H9 (cell line): ENCODE measurements around the gene TMEM171. TPM values are rescaled to one million over a fixed set of nuclear protein-coding genes. Genes with fewer than 3 reads are reported as not detected.

ENCODE experiments used
- DNase-seq: peaks from one replicate; pipeline ENCODE4 v3.0.0-alpha.2; 2017
- H2AFZ ChIP-seq: one replicate; pipeline ENCODE4 v1.6.1; 2013; ENCODE audit warnings: mild to moderate bottlenecking, low read length, control low read depth, moderate library complexity
- H2AK5ac ChIP-seq: 2 replicates; pipeline ENCODE4 v1.6.1; 2013; ENCODE audit warnings: low read length, control low read depth, mixed read lengths; ENCODE audit not compliant: insufficient read length
- H2BK120ac ChIP-seq: one replicate; pipeline ENCODE4 v1.6.1; 2013; ENCODE audit warnings: low read depth, mild to moderate bottlenecking, low read length, control low read depth, inconsistent platforms; ENCODE audit not compliant: poor library complexity, severe bottlenecking
- H2BK12ac ChIP-seq: 2 replicates; pipeline ENCODE4 v1.6.1; 2013; ENCODE audit warnings: low read length, control low read depth, mixed read lengths, low read depth; ENCODE audit not compliant: insufficient read length
- H2BK15ac ChIP-seq: 2 replicates; pipeline ENCODE4 v1.6.1; 2013; ENCODE audit warnings: low read depth, low read length, control low read depth
- H2BK20ac ChIP-seq: one replicate; pipeline ENCODE4 v1.6.1; 2013; ENCODE audit warnings: low read depth, mild to moderate bottlenecking, low read length, control low read depth, inconsistent platforms; ENCODE audit not compliant: poor library complexity, severe bottlenecking
- H2BK5ac ChIP-seq: 2 replicates; pipeline ENCODE4 v1.6.1; 2013; ENCODE audit warnings: low read length, control low read depth, mixed read lengths; ENCODE audit not compliant: insufficient read length
- H3K14ac ChIP-seq: 2 replicates; pipeline ENCODE4 v1.6.1; 2013; ENCODE audit warnings: low read length, control low read depth; ENCODE audit not compliant: insufficient read depth
- H3K18ac ChIP-seq: 2 replicates; pipeline ENCODE4 v1.6.1; 2013; ENCODE audit warnings: low read depth, mild to moderate bottlenecking, mixed read lengths, low read length, control low read depth; ENCODE audit not compliant: insufficient read length
- H3K23ac ChIP-seq: 2 replicates; pipeline ENCODE4 v1.6.1; 2013; ENCODE audit warnings: low read length, control low read depth, mixed read lengths, low read depth; ENCODE audit not compliant: insufficient read length
- H3K23me2 ChIP-seq: 2 replicates; pipeline ENCODE4 v1.6.1; 2013; ENCODE audit warnings: low read depth, mild to moderate bottlenecking, mixed read lengths, low read length, control low read depth; ENCODE audit not compliant: insufficient read length, poor library complexity, severe bottlenecking
- H3K27ac ChIP-seq: 2 replicates; pipeline ENCODE4 v1.5.1; 2013; ENCODE audit warnings: low read length, control low read depth, mixed read lengths, low read depth; ENCODE audit not compliant: insufficient read length
- H3K27me3 ChIP-seq: 2 replicates; pipeline ENCODE4 v1.6.1; 2013; ENCODE audit warnings: low read length, control low read depth, inconsistent platforms; ENCODE audit not compliant: insufficient read depth
- H3K4ac ChIP-seq: 2 replicates; pipeline ENCODE4 v1.6.1; 2013; ENCODE audit warnings: low read depth, mild to moderate bottlenecking, control low read depth, inconsistent platforms, low read length, moderate library complexity
- H3K4me1 ChIP-seq: 2 replicates; pipeline ENCODE4 v1.6.1; 2013; ENCODE audit warnings: low read length, control low read depth, inconsistent platforms; ENCODE audit not compliant: insufficient read depth
- H3K4me2 ChIP-seq: 2 replicates; pipeline ENCODE4 v1.6.1; 2013; ENCODE audit warnings: low read length, control low read depth, mixed read lengths; ENCODE audit not compliant: insufficient read length, insufficient read depth
- H3K56ac ChIP-seq: 2 replicates; pipeline ENCODE4 v1.6.1; 2013; ENCODE audit warnings: low read depth, mild to moderate bottlenecking, mixed read lengths, low read length, control low read depth; ENCODE audit not compliant: insufficient read length
- H3K79me1 ChIP-seq: 2 replicates; pipeline ENCODE4 v1.6.1; 2013; ENCODE audit warnings: low read depth, mild to moderate bottlenecking, moderate library complexity, low read length, control low read depth, inconsistent platforms; ENCODE audit not compliant: insufficient read depth, poor library complexity, severe bottlenecking
- H3K79me2 ChIP-seq: 2 replicates; pipeline ENCODE4 v1.6.1; 2013; ENCODE audit warnings: low read length, control low read depth, inconsistent platforms; ENCODE audit not compliant: insufficient read depth
- H3K9ac ChIP-seq: 2 replicates; pipeline ENCODE4 v1.6.1; 2013; ENCODE audit warnings: low read length, control low read depth, mixed read lengths; ENCODE audit not compliant: insufficient read length; ENCODE audit errors: extremely low read depth
- H3K9me3 ChIP-seq: one replicate; pipeline ENCODE4 v1.6.1; 2013; ENCODE audit warnings: low read depth, low read length, inconsistent platforms; ENCODE audit not compliant: control insufficient read depth
- H3T11ph ChIP-seq: one replicate; pipeline ENCODE4 v1.6.1; 2013; ENCODE audit warnings: mild to moderate bottlenecking, low read length, control low read depth, inconsistent platforms
- H4K20me1 ChIP-seq: one replicate; pipeline ENCODE4 v1.6.1; 2013; ENCODE audit not compliant: control insufficient read depth, insufficient read length, insufficient read depth
- H4K5ac ChIP-seq: 2 replicates; pipeline ENCODE4 v1.6.1; 2013; ENCODE audit warnings: low read depth, mild to moderate bottlenecking, mixed read lengths, low read length, control low read depth; ENCODE audit not compliant: insufficient read length
- H4K8ac ChIP-seq: replicated peaks from 2 replicates; pipeline ENCODE4 v1.6.1; 2013; ENCODE audit warnings: low read length, control low read depth, mixed read lengths, low read depth; ENCODE audit not compliant: insufficient read length
- H4K91ac ChIP-seq: 2 replicates; pipeline ENCODE4 v1.6.1; 2013; ENCODE audit warnings: low read depth, mild to moderate bottlenecking, moderate library complexity, mixed read lengths, low read length, control low read depth; ENCODE audit not compliant: insufficient read length
- H3K27ac Mint-ChIP-seq, 3 experiments: 2 replicates in 2 of 3; 3 replicates in 1 of 3; pipeline ENCODE4 v1.8.0; 2020 to 2021; ENCODE audit warnings: mixed read lengths in 3 of 3, mild to moderate bottlenecking in 1 of 3, moderate library complexity in 1 of 3
- H3K27me3 Mint-ChIP-seq: 2 replicates; pipeline ENCODE4 v1.8.0; 2021; ENCODE audit warnings: low read depth, mild to moderate bottlenecking, moderate library complexity, mixed read lengths
- H3K36me3 Mint-ChIP-seq, 3 experiments: 2 replicates in 2 of 3; 3 replicates in 1 of 3; pipeline ENCODE4 v1.8.0; 2020 to 2021; ENCODE audit warnings: low read depth in 3 of 3, mixed read lengths in 3 of 3; ENCODE audit not compliant: insufficient read depth in 1 of 3
- H3K4me1 Mint-ChIP-seq, 2 experiments: 2 replicates each; pipeline ENCODE4 v1.8.0; 2020; ENCODE audit warnings: mixed read lengths in 2 of 2
- H3K4me3 Mint-ChIP-seq, 2 experiments: 2 replicates in 1 of 2; 3 replicates in 1 of 2; pipeline ENCODE4 v1.8.0; 2020 to 2021; ENCODE audit warnings: mild to moderate bottlenecking in 2 of 2, mixed read lengths in 2 of 2, moderate library complexity in 1 of 2
- H3K9me3 Mint-ChIP-seq, 2 experiments: 2 replicates in 1 of 2; 3 replicates in 1 of 2; pipeline ENCODE4 v1.8.0; 2020; ENCODE audit warnings: mild to moderate bottlenecking in 2 of 2, mixed read lengths in 2 of 2, moderate library complexity in 1 of 2
- CTCF ChIP-seq: fragments of 200-600 bp; sonication (generic); conservative IDR thresholded peaks from 3 replicates; pipeline ENCODE4 v1.8.0; 2021; ENCODE audit warnings: antibody characterized with exemption, mild to moderate bottlenecking
- WGBS: extraction: QIAGEN DNeasy Blood & Tissue Kit; methylation state at CpG from one replicate; pipeline ENCODE4 v1.1.7; 2013; ENCODE audit warnings: missing lambda C conversion rate, low lambda C conversion rate, mixed read lengths; ENCODE audit not compliant: insufficient read length; ENCODE audit errors: extremely low coverage; 5-methylcytosine and 5-hydroxymethylcytosine counted together
- total RNA-seq: library from RNA; stranded (reverse); gene quantifications from 2 replicates; pipeline ENCODE4 v1.2.1, GENCODE V29; 2021

TMEM171 gene
- total RNA-seq, 1 experiment from 2014 or later: 0.42 TPM

GRCh38 chr5:73176250-73176649 is 55.9 kb downstream of the TMEM171 start:
- H3K79me1 ChIP-seq: no peaks in the 10 kb centered on the region
- no peaks in the 10 kb centered on the region for H3K9me3 ChIP-seq
- H3K4me1 ChIP-seq: 0 out of 2 replicates have a peak, but pooled peaks cover 3% of the 10 kb centered on the region
- no peak overlapping the region for H4K5ac ChIP-seq
- H2BK5ac ChIP-seq: no peak overlapping the region
- H3K18ac ChIP-seq: no peak overlapping the region
- Mint-ChIP-seq H3K4me3 (no peak overlapping the region), H3K27ac (no peak overlapping the region), H3K27me3 (no peaks in the 10 kb centered on the region; the same call in 1 of the 2 replicates), H3K9me3 (no peaks in the 10 kb centered on the region), H3K36me3 (no peaks in the 10 kb centered on the region), H3K4me1 (peaks cover 3 to 13% of the 10 kb centered on the region in 2 experiments)
- H2AK5ac ChIP-seq: no peak overlapping the region
- H3K27ac ChIP-seq: no peak overlapping the region
- H3K9ac ChIP-seq: no peak overlapping the region
- no peak overlapping the region for H3K14ac ChIP-seq
- H3K79me2 ChIP-seq: no peaks in the 10 kb centered on the region
- no peak overlapping the region for H3K4me2 ChIP-seq
- no peaks in the 10 kb centered on the region for H3K27me3 ChIP-seq
- no peak overlapping the region for H4K91ac ChIP-seq
- no peak overlapping the region for H3T11ph ChIP-seq
- no peak for TF ChIP-seq CTCF
- no CpG with 5 or more reads among the region's 2 CpGs for WGBS
- H2AFZ ChIP-seq: no peak overlapping the region
- no peak overlapping the region for H2BK15ac ChIP-seq
- H2BK120ac ChIP-seq: no peak overlapping the region
- H3K4ac ChIP-seq: no peak overlapping the region
- no peak overlapping the region for H2BK12ac ChIP-seq
- no peak overlapping the region for H2BK20ac ChIP-seq
- H3K56ac ChIP-seq: no peak overlapping the region
- no peak overlapping the region for H3K23ac ChIP-seq
- no peaks in the 10 kb centered on the region for H4K20me1 ChIP-seq
- no peak overlapping the region for H4K8ac ChIP-seq
- H3K23me2 ChIP-seq: no peaks in the 10 kb centered on the region
- no peak for DNase-seq
